Activated CD8-positive, alpha-beta T cell treated with anti-CD3 and anti-CD28 coated beads for 36 hours (primary cell): ENCODE results near the gene ANKS4B. TPM values are rescaled to one million over a fixed set of nuclear protein-coding genes. Genes with fewer than 3 reads are reported as not detected.

Source experiments
- ATAC-seq: fragments of 200-7000 bp; cut with Tn5 transposase; one replicate; pipeline ENCODE4 v1.10.0; 2021; ENCODE audit warnings: mild to moderate bottlenecking, moderate library complexity
- CTCF ChIA-PET: fragments of 350-600 bp; sonication (Branson Sonifier 250); formaldehyde crosslinking; loops from one replicate; lab custom pipeline; 2021; ENCODE audit warnings: antibody characterized with exemption; lab: Charles Lee
- POLR2A ChIA-PET: fragments of 350-600 bp; sonication (Branson Sonifier 250); formaldehyde crosslinking; loops from one replicate; lab custom pipeline; 2021; ENCODE audit warnings: antibody characterized with exemption; lab: Charles Lee
- DNase-seq: peaks from one replicate; pipeline ENCODE4 v3.0.0-alpha.2; 2020
- H3K27ac Mint-ChIP-seq: one replicate; pipeline ENCODE4 v1.8.0; 2021; ENCODE audit warnings: mild to moderate bottlenecking, mixed read lengths
- H3K27me3 Mint-ChIP-seq: one replicate; pipeline ENCODE4 v1.8.0; 2021; ENCODE audit warnings: mixed read lengths
- H3K36me3 Mint-ChIP-seq: one replicate; pipeline ENCODE4 v1.8.0; 2021; ENCODE audit warnings: low read depth, mixed read lengths
- H3K4me1 Mint-ChIP-seq: one replicate; pipeline ENCODE4 v1.8.0; 2021; ENCODE audit warnings: low read depth, mixed read lengths
- H3K4me3 Mint-ChIP-seq: one replicate; pipeline ENCODE4 v1.8.0; 2021; ENCODE audit warnings: mild to moderate bottlenecking, moderate library complexity, mixed read lengths
- H3K9me3 Mint-ChIP-seq: one replicate; pipeline ENCODE4 v1.8.0; 2021; ENCODE audit warnings: mixed read lengths
- intact Hi-C: fragments of 100-400 bp; cut with micrococcal nuclease; formaldehyde crosslinking; loops from one replicate; pipeline ENCODE4 v1.10.0; 2022
- total RNA-seq, 2 experiments: library from RNA; stranded (reverse); gene quantifications; one replicate each; pipeline ENCODE4 v1.2.3, GENCODE V29; 2021
- TF ChIP-seq, protein P1 (sequence below): fragments of 200-600 bp; IDR thresholded peaks from one replicate; pipeline ENCODE4 v1.8.0; 2022; ENCODE audit warnings: antibody characterized with exemption, mild to moderate bottlenecking

ANKS4B gene
- total RNA-seq, 2 experiments from 2014 or later = not detected

GRCh38 chr16:21274172-21274726 lies 40.8 kb downstream of the ANKS4B start:
- intact Hi-C loops = no loop called here
- CTCF ChIA-PET = interaction anchor here (1.4 to 3.2 kb wide), 2 partner anchors 85 kb away, joined by 5 to 11 read pairs; no protein-coding TSS in a partner anchor
- ATAC-seq (no peak), DNase-seq (no peak)
- H3K27me3 Mint-ChIP-seq = peaks cover 44% of the 10 kb centered on the region
- TF ChIP-seq, protein P1, sequence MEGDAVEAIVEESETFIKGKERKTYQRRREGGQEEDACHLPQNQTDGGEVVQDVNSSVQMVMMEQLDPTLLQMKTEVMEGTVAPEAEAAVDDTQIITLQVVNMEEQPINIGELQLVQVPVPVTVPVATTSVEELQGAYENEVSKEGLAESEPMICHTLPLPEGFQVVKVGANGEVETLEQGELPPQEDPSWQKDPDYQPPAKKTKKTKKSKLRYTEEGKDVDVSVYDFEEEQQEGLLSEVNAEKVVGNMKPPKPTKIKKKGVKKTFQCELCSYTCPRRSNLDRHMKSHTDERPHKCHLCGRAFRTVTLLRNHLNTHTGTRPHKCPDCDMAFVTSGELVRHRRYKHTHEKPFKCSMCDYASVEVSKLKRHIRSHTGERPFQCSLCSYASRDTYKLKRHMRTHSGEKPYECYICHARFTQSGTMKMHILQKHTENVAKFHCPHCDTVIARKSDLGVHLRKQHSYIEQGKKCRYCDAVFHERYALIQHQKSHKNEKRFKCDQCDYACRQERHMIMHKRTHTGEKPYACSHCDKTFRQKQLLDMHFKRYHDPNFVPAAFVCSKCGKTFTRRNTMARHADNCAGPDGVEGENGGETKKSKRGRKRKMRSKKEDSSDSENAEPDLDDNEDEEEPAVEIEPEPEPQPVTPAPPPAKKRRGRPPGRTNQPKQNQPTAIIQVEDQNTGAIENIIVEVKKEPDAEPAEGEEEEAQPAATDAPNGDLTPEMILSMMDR = no peak
- no peaks in the 10 kb centered on the region for H3K4me1 Mint-ChIP-seq
- POLR2A ChIA-PET = no interaction called here
- no peak overlapping the region for H3K4me3 Mint-ChIP-seq
- H3K36me3 Mint-ChIP-seq = no peaks in the 10 kb centered on the region
- H3K9me3 Mint-ChIP-seq = no peaks in the 10 kb centered on the region
- no peak overlapping the region for H3K27ac Mint-ChIP-seq

DNA sequence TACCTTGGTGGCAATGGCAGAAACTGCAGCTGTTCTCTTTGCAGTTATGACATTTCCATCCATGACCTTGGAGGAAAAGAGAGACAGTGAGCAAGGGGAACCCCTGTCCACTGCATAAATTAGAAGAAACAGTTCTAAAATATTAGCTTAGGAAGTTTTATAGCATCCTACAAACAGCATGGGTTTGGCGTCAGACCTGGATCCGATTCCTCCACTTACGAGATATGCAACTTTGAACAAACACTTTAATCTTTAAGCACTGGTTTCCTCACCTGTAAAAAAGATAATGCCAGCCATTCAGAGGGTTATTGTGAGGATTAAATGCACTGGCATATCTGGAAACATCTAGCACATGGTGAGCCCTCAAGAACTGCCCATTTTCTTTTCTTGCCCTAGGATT lies 42.0 kb downstream of the ANKS4B start:
- intact Hi-C loops = no loop called here
- no peaks in the 10 kb centered on the region for H3K36me3 Mint-ChIP-seq
- H3K27me3 Mint-ChIP-seq = peaks cover 52% of the 10 kb centered on the region
- no peak overlapping the region for H3K27ac Mint-ChIP-seq
- H3K4me1 Mint-ChIP-seq = no peaks in the 10 kb centered on the region
- CTCF ChIA-PET = interaction anchor here (3.2 kb wide), 1 partner anchor 86 kb away, joined by 11 read pairs; no protein-coding TSS in a partner anchor
- TF ChIP-seq, protein P1 = no peak
- DNase-seq = no peak
- POLR2A ChIA-PET = interaction anchor here (0.5 kb wide), 1 partner anchor 41 kb away, joined by 3 read pairs; no protein-coding TSS in a partner anchor
- H3K4me3 Mint-ChIP-seq = no peak overlapping the region
- no peaks in the 10 kb centered on the region for H3K9me3 Mint-ChIP-seq
- ATAC-seq = no peak

DNA sequence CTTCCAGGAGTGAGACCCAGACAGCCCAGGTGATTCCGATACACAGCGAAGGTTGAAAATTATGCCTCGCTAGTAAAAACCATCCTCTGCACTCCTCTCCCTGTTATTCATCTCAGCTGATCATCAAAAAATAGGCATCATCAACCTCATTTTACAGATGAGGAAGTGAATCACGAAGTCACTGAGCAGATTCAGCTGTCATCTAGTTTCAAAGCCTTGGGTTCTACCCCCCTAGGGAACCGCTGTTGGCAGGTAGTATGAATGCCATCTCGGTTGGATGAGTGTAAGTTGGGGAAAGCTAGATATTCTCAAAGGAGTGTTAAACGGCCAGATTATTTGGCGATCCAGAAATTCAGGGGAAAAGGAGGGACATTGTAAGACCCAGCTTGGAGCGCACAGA lies 42.6 kb downstream of the ANKS4B start:
- DNase-seq (no peak), ATAC-seq (no peak)
- no peaks in the 10 kb centered on the region for H3K4me1 Mint-ChIP-seq
- no peaks in the 10 kb centered on the region for H3K36me3 Mint-ChIP-seq
- TF ChIP-seq, protein P1 = no peak
- no peak overlapping the region for H3K27ac Mint-ChIP-seq
- POLR2A ChIA-PET = interaction anchor here (0.6 kb wide), 1 partner anchor 306 kb away, joined by 3 read pairs; no protein-coding TSS in a partner anchor
- CTCF ChIA-PET = interaction anchor here (0.7 to 3.2 kb wide), 2 partner anchors 25 to 87 kb away, joined by 3 to 11 read pairs; no protein-coding TSS in a partner anchor
- intact Hi-C loops = no loop called here
- no peaks in the 10 kb centered on the region for H3K9me3 Mint-ChIP-seq
- H3K4me3 Mint-ChIP-seq = no peak overlapping the region
- H3K27me3 Mint-ChIP-seq = peaks cover 53% of the 10 kb centered on the region

- CTCF ChIA-PET = interaction anchor here (1.0 to 3.2 kb wide), 4 partner anchors 13 to 121 kb away, joined by 3 to 13 read pairs (median 8); no protein-coding TSS in a partner anchor
Measured at GRCh38 chr16:21277045-21277926, 43.8 kb downstream of the ANKS4B start.

More at GRCh38 chr16:21277045-21277926, 43.8 kb downstream of the ANKS4B start:
- intact Hi-C loops = no loop called here
- H3K36me3 Mint-ChIP-seq = no peaks in the 10 kb centered on the region
- no peaks in the 10 kb centered on the region for H3K9me3 Mint-ChIP-seq
- peaks cover 60% of the 10 kb centered on the region for H3K27me3 Mint-ChIP-seq
- no peak for DNase-seq
- no peak overlapping the region for H3K27ac Mint-ChIP-seq
- no peak for ATAC-seq
- TF ChIP-seq, protein P1 = no peak
- POLR2A ChIA-PET = interaction anchor here (0.6 kb wide), 1 partner anchor 8 kb away, joined by 3 read pairs; no protein-coding TSS in a partner anchor
- H3K4me3 Mint-ChIP-seq = no peak overlapping the region
- no peaks in the 10 kb centered on the region for H3K4me1 Mint-ChIP-seq
